ENCODE data around the gene S1PR4. TPM values are rescaled to one million over a fixed set of nuclear protein-coding genes. Genes with fewer than 3 reads are reported as not detected.

The S1PR4 gene
- total RNA-seq, 1 donor from 2014 or later: 4.9 TPM

DNA sequence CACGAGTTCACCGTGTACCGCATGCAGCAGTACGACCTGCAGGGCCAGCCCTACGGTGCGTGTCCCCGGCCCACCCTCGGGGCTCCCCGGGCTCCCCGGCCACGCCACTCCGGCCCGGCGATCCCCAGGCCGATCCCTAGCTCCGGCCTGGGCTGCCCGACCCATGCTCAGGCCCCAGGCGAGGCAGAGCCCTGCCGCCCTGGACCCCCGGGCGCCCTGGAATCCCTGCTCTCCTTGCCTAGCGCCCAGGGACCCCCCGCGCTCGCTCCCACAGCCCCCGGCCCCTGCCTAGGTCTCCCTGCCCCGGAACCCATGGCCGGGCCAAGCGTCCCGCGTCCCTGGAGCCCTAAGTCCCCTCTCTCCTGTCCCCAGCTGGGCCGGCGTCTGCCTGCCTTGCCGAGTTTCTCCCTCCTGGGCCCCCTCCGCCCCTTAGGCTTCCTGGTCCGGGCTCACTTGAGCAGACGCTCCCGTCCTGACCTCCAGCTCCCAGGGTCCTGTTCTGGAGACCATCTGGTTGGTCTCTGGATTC, 7.7 kb downstream of the S1PR4 start:
- Histone ChIP-seq H3K36me3 (peaks cover 0 to 1% of the 10 kb centered on the region in 2 donors), H3K4me1 (peaks cover 13 to 16% of the 10 kb centered on the region in 2 donors), H3K9me3 (no peaks in the 10 kb centered on the region), H3K27ac (peak overlapping the region in 1 of 2 donors; percentile 2), H3K27me3 (no peaks in the 10 kb centered on the region), H3K4me3 (peak overlapping the region; percentile 89 to 98)
- intact Hi-C loops (cut with DNase I): no loop called here
- TF ChIP-seq, protein P1, sequence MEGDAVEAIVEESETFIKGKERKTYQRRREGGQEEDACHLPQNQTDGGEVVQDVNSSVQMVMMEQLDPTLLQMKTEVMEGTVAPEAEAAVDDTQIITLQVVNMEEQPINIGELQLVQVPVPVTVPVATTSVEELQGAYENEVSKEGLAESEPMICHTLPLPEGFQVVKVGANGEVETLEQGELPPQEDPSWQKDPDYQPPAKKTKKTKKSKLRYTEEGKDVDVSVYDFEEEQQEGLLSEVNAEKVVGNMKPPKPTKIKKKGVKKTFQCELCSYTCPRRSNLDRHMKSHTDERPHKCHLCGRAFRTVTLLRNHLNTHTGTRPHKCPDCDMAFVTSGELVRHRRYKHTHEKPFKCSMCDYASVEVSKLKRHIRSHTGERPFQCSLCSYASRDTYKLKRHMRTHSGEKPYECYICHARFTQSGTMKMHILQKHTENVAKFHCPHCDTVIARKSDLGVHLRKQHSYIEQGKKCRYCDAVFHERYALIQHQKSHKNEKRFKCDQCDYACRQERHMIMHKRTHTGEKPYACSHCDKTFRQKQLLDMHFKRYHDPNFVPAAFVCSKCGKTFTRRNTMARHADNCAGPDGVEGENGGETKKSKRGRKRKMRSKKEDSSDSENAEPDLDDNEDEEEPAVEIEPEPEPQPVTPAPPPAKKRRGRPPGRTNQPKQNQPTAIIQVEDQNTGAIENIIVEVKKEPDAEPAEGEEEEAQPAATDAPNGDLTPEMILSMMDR (IDR thresholded peaks at IDR 0.05): no peak
- DNase-seq (ENCODE audit: low spot score in 2 of 2): no peak

DNA sequence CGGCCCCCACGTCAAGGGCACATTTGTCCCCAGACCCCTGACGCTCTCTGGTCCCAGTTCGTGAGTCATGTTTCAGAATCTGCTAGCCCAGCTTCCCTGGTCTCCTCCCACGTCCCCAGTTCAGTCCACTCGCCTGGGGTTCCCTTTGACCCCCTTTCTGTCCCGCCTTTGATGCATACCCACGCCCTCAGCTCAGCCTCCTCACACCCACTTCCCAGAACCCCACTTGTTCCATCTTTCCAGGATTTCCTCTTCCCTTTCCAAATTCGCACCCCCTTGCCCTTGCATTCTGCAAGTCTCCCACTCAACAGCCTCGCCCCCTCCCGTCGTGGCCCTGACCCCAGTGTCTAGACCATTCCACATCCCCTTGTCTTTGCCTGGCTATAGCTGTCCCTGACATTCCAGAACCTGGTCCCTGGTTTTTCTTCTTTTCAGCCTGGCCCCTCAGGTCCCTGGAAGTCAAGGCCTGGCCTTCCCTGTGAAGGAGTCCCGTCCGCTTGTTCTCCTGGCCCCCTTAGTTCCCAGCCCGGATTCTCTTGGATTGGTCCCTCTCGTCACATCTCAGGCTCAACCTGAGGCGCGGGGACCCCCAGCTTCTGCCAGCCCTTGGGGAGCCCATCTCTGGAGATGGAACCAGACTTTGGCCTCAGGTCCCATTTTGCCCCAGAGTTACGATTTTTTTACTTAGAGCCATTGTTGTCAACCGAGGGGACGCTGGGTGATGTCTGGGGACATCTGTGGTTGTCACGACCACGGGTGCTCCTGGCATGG, 8.5 kb downstream of the S1PR4 start:
- DNase-seq (ENCODE audit: low spot score in 2 of 2): no peak
- no peak overlapping the region for H3K27ac ChIP-seq
- intact Hi-C loops (cut with DNase I): no loop called here

DNA sequence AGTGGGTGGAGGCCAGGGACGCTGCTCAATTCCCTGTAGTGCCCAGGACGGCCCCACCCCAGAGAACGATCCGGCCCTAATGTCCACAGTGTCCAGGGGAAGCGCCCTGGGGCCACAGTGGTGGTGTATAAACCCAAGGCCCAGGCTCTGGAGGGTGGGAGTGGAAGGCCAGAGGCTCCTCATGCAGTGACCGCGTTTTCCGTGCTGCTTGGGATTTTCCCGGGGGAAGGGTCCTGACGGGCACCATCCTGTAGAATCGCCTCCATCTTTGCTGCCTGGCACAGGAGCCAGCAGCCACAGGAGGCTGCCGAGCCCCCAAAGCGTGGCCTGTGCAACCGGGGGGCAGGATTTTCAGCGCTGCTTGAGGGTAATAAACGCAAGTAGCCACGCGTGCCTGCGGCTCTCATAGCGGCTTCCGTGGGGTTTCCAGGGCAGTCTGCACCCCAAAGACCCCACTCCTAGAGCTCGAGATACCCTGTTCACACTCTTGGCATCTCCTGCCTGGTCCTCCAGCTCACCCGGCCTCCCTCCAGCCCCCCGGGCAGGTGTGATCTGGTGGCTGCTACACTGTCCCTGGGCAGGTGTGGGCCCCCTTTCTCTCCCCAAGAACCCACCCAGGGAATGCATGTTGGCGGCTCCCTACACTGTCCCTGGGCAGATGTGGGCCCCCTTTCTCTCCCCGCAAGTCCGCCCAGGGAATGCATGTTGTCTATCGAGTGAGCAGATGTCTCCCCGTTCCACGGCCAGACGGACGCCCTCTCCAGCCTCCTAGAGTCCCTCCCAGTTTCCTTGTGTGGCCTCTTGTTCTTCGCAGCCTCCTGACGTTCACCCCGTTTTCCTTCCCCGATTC, 9.3 kb downstream of the S1PR4 start:
- H3K4me1 ChIP-seq: peaks cover 13 to 16% of the 10 kb centered on the region in 2 donors
- TF ChIP-seq, protein P1 (IDR thresholded peaks at IDR 0.05): no peak
- no peak overlapping the region for H3K27ac ChIP-seq
- no peak for DNase-seq (ENCODE audit: low spot score in 2 of 2)
- no peaks in the 10 kb centered on the region for H3K9me3 ChIP-seq
- peaks cover 0 to 5% of the 10 kb centered on the region in 2 donors for H3K36me3 ChIP-seq
- no peak overlapping the region for H3K4me3 ChIP-seq
- H3K27me3 ChIP-seq: no peaks in the 10 kb centered on the region
- intact Hi-C loops (cut with DNase I): no loop called here

More for the DNA sequence above, 8.5 kb downstream of the S1PR4 start:
- Histone ChIP-seq H3K9me3 (no peaks in the 10 kb centered on the region), H3K27me3 (no peaks in the 10 kb centered on the region), H3K4me1 (peaks cover 13 to 16% of the 10 kb centered on the region in 2 donors), H3K4me3 (peak overlapping the region; percentile 89 to 98), H3K36me3 (peaks cover 0 to 4% of the 10 kb centered on the region in 2 donors)
- TF ChIP-seq, protein P1 (IDR thresholded peaks at IDR 0.05): no peak

DNA sequence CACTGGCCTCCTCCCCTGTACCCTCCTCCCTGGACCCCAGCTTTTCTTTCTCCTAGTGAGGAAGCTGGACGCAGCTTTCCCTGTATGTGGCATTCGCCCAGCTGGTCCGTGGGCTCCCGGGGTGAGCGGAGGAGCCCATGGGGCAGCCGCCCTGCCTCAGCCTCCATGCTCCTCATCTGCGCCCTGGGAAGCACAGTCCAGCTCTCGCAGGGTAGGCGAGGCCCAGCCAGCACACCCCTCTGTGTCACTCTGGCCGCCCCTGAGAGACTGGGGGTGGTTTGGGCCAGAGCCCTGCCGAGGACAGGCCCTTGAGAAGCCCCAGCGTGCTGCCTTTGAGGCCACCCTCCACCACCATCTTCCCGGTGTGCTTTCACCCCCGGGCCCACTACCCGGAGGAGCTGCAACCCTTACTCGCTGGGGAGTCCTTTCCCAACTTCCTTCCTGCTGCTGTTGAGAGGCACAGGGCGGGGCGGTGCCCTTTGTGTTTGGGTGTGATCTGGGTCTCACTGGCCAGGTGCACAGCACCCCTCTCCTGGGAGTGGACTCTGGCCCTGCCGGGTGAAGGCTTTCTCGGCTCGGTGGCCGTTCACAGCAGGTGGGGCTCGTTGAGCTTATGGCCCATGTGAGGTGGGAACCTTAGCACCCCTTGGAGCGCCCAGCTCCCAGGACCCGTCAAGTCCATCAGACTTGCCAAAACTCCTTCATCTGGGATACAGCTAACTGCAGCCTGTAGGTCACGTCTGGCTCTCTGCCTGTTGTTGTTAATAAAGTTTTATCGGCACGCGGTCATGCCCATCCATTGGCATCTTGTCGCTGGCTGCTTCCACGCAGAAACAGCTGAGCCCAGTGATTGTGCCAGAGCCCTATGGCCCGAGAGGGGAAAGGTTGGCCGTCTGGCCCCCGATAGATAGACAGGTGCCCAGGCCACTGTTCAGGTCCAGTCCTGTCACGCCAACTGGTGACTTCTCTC, 10.3 kb downstream of the S1PR4 start:
- intact Hi-C loops (cut with DNase I): no loop called here
- DNase-seq (ENCODE audit: low spot score in 2 of 2): no peak
- Histone ChIP-seq H3K27ac (no peak overlapping the region), H3K27me3 (no peaks in the 10 kb centered on the region), H3K9me3 (no peaks in the 10 kb centered on the region), H3K36me3 (peaks cover 0 to 15% of the 10 kb centered on the region in 2 donors), H3K4me3 (no peak overlapping the region), H3K4me1 (peaks cover 13 to 16% of the 10 kb centered on the region in 2 donors)
- TF ChIP-seq, protein P1 (IDR thresholded peaks at IDR 0.05): no peak

All from ascending aorta (tissue), 2 donors.